Measurements from ENCODE around the gene APOC3. TPM values are rescaled to one million over a fixed set of nuclear protein-coding genes. Genes with fewer than 3 reads are reported as not detected.

Gene APOC3
- total and polyA plus RNA-seq, 2 donors (not counting 1 experiment from before 2014, with no cell fraction given), result not detected

DNA sequence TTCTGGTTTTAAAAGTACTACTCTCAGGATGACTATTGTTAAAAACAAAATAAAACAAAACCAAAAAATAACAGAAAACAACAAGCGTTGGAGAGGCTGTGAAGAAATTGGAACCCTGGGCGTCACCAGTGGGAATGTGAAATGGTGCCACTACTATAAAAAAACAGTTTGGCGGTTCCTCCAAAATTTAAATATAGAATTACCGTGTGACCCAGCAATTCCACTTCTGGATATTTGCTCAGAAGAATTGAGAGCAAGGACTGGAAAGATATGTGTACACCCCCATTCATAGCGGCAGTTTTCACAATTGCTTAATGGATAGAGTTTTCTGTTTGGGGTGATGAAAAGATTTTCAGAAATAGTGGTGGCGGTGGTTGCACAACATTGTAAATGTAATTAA lies 15.2 kb upstream of the APOC3 start:
- DNase-seq (ENCODE audit: low read depth in 2 of 2), result no peak
- Histone ChIP-seq H3K4me2 (ENCODE audit: extremely low read depth, insufficient read depth, low read length) (no peak overlapping the region), H4K20me1 (ENCODE audit: control insufficient read depth, extremely low read depth, insufficient read depth, low read length) (no peaks in the 10 kb centered on the region), H3K27ac (ENCODE audit: insufficient read depth, low read length) (no peak overlapping the region), H3K9ac (ENCODE audit: insufficient read depth, low read length) (no peak overlapping the region), H3K79me2 (ENCODE audit: control insufficient read depth, insufficient read depth, low read length) (no peaks in the 10 kb centered on the region), H3K4me1 (ENCODE audit: control insufficient read depth, extremely low read depth, insufficient read depth, low read length) (no peaks in the 10 kb centered on the region), H2AFZ (ENCODE audit: low read length) (no peak overlapping the region), H3K9me3 (ENCODE audit: control insufficient read depth, insufficient read depth, low read depth, low read length) (no peaks in the 10 kb centered on the region), H3K36me3 (ENCODE audit: control insufficient read depth, insufficient read depth, low read length) (no peaks in the 10 kb centered on the region), H3K27me3 (ENCODE audit: control insufficient read depth, insufficient read depth, low read length) (peaks cover 4% of the 10 kb centered on the region), H3K4me3 (replicated peaks in 1 of 4; ENCODE audit: control extremely low read depth in 1 of 4, insufficient read depth in 1 of 4, low read depth in 3 of 4, low read length in 4 of 4) (no peak overlapping the region)
- TF ChIP-seq EZH2 (IDR thresholded peaks at IDR 0.05; ENCODE audit: low read length, missing control alignments), result no peak
- TF ChIP-seq, protein P1, sequence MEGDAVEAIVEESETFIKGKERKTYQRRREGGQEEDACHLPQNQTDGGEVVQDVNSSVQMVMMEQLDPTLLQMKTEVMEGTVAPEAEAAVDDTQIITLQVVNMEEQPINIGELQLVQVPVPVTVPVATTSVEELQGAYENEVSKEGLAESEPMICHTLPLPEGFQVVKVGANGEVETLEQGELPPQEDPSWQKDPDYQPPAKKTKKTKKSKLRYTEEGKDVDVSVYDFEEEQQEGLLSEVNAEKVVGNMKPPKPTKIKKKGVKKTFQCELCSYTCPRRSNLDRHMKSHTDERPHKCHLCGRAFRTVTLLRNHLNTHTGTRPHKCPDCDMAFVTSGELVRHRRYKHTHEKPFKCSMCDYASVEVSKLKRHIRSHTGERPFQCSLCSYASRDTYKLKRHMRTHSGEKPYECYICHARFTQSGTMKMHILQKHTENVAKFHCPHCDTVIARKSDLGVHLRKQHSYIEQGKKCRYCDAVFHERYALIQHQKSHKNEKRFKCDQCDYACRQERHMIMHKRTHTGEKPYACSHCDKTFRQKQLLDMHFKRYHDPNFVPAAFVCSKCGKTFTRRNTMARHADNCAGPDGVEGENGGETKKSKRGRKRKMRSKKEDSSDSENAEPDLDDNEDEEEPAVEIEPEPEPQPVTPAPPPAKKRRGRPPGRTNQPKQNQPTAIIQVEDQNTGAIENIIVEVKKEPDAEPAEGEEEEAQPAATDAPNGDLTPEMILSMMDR (conservative IDR thresholded peaks at IDR 0.05 in 1 of 2, IDR thresholded peaks at IDR 0.05 in 1 of 2; ENCODE audit: low read depth in 1 of 2, low read length in 2 of 2), result no peak

DNA sequence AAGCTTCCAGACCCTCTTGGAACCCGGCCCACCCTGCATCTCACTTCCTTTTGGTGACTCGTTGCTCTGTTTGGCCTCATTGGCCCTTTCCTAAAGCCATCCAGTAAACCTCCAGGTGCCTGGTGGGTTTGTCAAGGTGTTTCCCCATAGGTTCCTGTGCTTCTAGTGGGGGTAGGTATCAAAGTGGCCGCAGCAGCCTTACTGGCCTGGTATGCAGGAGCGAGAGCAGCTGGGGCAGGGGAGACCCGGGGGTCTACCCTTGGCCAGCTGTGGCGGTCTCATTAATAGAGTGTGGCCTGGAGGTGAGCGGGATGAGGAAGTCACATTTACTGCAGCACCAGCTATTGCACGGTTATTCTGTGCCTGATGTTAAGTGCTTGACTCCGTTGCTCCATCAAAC lies 10.7 kb upstream of the APOC3 start:
- Histone ChIP-seq H4K20me1 (ENCODE audit: control insufficient read depth, extremely low read depth, insufficient read depth, low read length) (no peaks in the 10 kb centered on the region), H3K79me2 (ENCODE audit: control insufficient read depth, insufficient read depth, low read length) (no peaks in the 10 kb centered on the region), H3K27me3 (ENCODE audit: control insufficient read depth, insufficient read depth, low read length) (peaks cover 5% of the 10 kb centered on the region), H3K9ac (ENCODE audit: insufficient read depth, low read length) (no peak overlapping the region), H3K4me1 (ENCODE audit: control insufficient read depth, extremely low read depth, insufficient read depth, low read length) (no peaks in the 10 kb centered on the region), H2AFZ (ENCODE audit: low read length) (no peak overlapping the region), H3K36me3 (ENCODE audit: control insufficient read depth, insufficient read depth, low read length) (no peaks in the 10 kb centered on the region), H3K4me3 (replicated peaks in 1 of 4; ENCODE audit: control extremely low read depth in 1 of 4, insufficient read depth in 1 of 4, low read depth in 3 of 4, low read length in 4 of 4) (no peak overlapping the region), H3K27ac (ENCODE audit: insufficient read depth, low read length) (no peak overlapping the region), H3K9me3 (ENCODE audit: control insufficient read depth, insufficient read depth, low read depth, low read length) (no peaks in the 10 kb centered on the region), H3K4me2 (ENCODE audit: extremely low read depth, insufficient read depth, low read length) (no peak overlapping the region)
- TF ChIP-seq, protein P1 (conservative IDR thresholded peaks at IDR 0.05 in 1 of 2, IDR thresholded peaks at IDR 0.05 in 1 of 2; ENCODE audit: low read depth in 1 of 2, low read length in 2 of 2), result no peak
- TF ChIP-seq EZH2 (IDR thresholded peaks at IDR 0.05; ENCODE audit: low read length, missing control alignments), result no peak
- DNase-seq (ENCODE audit: low read depth in 2 of 2), result no peak

DNA sequence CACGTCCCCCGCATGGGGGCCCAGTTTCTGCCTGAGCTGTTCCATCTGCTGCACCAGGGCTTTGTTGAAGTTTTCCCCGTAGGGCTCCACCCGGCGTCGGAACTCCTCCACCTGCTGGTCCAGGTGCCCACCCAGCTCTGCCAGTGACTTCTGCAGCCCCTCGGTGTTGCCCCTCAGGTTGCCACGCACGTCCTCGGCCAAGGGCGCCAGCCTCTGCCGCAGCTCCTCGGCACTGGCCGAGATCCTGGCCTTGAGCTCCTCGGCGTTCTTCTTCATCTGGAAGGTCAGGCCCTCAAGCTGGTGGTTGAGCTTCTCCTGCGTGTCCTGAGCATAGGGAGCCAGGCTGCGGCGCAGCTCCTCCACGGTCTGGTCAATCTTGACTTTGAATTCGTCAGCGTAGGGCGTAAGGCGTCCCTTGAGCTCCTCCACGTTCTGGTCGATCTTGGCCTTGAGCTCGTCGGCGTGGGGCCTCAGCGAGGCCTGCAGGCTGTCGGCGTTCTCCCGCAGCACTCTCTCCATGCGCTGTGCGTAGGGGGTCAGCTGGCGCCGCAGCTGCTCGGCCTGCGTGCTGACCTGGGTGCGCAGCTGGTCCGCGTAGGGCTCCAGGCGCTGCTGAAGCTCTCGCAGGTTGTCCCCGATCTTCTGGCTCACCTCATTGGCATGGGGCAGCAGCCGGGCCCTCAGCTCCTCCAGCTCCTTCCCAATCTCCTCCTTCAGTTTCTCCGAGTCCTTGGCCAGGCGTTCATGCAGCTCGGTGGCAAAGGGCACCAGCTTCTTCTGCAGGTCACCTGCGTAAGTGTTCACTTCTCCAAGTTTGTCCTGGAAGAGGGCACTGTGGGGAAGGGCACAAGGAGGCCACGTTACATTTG lies 8.4 kb upstream of the APOC3 start:
- no peaks in the 10 kb centered on the region for H3K36me3 ChIP-seq (ENCODE audit: control insufficient read depth, insufficient read depth, low read length)
- no peak overlapping the region for H3K4me2 ChIP-seq (ENCODE audit: extremely low read depth, insufficient read depth, low read length)
- no peak for DNase-seq (ENCODE audit: low read depth in 2 of 2)
- H3K27me3 ChIP-seq (ENCODE audit: control insufficient read depth, insufficient read depth, low read length), result peaks cover 5% of the 10 kb centered on the region
- no peak overlapping the region for H3K4me3 ChIP-seq (replicated peaks in 1 of 4; ENCODE audit: control extremely low read depth in 1 of 4, insufficient read depth in 1 of 4, low read depth in 3 of 4, low read length in 4 of 4)
- no peaks in the 10 kb centered on the region for H3K9me3 ChIP-seq (ENCODE audit: control insufficient read depth, insufficient read depth, low read depth, low read length)
- no peak overlapping the region for H3K27ac ChIP-seq (ENCODE audit: insufficient read depth, low read length)
- H3K79me2 ChIP-seq (ENCODE audit: control insufficient read depth, insufficient read depth, low read length), result no peaks in the 10 kb centered on the region
- H4K20me1 ChIP-seq (ENCODE audit: control insufficient read depth, extremely low read depth, insufficient read depth, low read length), result no peaks in the 10 kb centered on the region
- TF ChIP-seq, protein P1 (conservative IDR thresholded peaks at IDR 0.05 in 1 of 2, IDR thresholded peaks at IDR 0.05 in 1 of 2; ENCODE audit: low read depth in 1 of 2, low read length in 2 of 2), result no peak
- TF ChIP-seq EZH2 (IDR thresholded peaks at IDR 0.05; ENCODE audit: low read length, missing control alignments), result no peak
- no peaks in the 10 kb centered on the region for H3K4me1 ChIP-seq (ENCODE audit: control insufficient read depth, extremely low read depth, insufficient read depth, low read length)
- H3K9ac ChIP-seq (ENCODE audit: insufficient read depth, low read length), result no peak overlapping the region
- no peak overlapping the region for H2AFZ ChIP-seq (ENCODE audit: low read length)

Data from fibroblast of lung (primary cell).